Right renal cortex interstitium (tissue), 3 donors: ENCODE measurements around the gene RREB1. TPM values are rescaled to one million over a fixed set of nuclear protein-coding genes. Genes with fewer than 3 reads are reported as not detected.

Experiments used
- DNase-seq, 3 donors: peaks; one replicate each; pipeline ENCODE4 v3.0.0-alpha.2; 2013; ENCODE audit warnings: low read depth in 3 of 3, low spot score in 2 of 3
- polyA plus RNA-seq, 3 donors: library from polyadenylated mRNA; unstranded; fragments of 120-200 nt; gene quantifications; one replicate each; pipeline ENCODE4 v1.2.1, GENCODE V29; 2013; ENCODE audit not compliant: insufficient read length in 3 of 3

Gene RREB1
- 10 to 100 TPM; 17.5 to 19.8 (median 19.3) TPM for polyA plus RNA-seq

GRCh38 chr6:7107578-7108195 is at the start of gene RREB1:
TSS of gene RREB1 (plus strand) at chr6:7107961. CDS start at chr6:7181912, 73,951 bp downstream.
- DNase-seq, result no peak

- no peak for DNase-seq
Measured at GRCh38 chr6:7058250-7058923, 49.4 kb upstream of the RREB1 start.

GRCh38 chr6:7060769-7061516 is 46.8 kb upstream of the RREB1 start:
- DNase-seq, result no peak

GRCh38 chr6:7062451-7063162 is 45.2 kb upstream of the RREB1 start:
- no peak for DNase-seq

- DNase-seq, result no peak
Measured at GRCh38 chr6:7067305-7067704, 40.5 kb upstream of the RREB1 start.

GRCh38 chr6:7071405-7071804 is 36.4 kb upstream of the RREB1 start:
- DNase-seq, result no peak

- DNase-seq, result no peak
Measured at GRCh38 chr6:7073082-7073820, 34.5 kb upstream of the RREB1 start.

GRCh38 chr6:7073821-7074525 is 33.8 kb upstream of the RREB1 start:
- no peak for DNase-seq

- DNase-seq, result no peak
Measured at GRCh38 chr6:7074870-7075269, 32.9 kb upstream of the RREB1 start.

GRCh38 chr6:7075341-7076000 is 32.3 kb upstream of the RREB1 start:
- DNase-seq, result no peak

GRCh38 chr6:7077856-7078255 is 29.9 kb upstream of the RREB1 start:
- DNase-seq, result no peak

- DNase-seq, result no peak
Measured at GRCh38 chr6:7078856-7079255, 28.9 kb upstream of the RREB1 start.

GRCh38 chr6:7080311-7080710 is 27.4 kb upstream of the RREB1 start:
- DNase-seq, result no peak

GRCh38 chr6:7085911-7086310 is 21.9 kb upstream of the RREB1 start:
- DNase-seq, result no peak

- DNase-seq, result no peak
Measured at GRCh38 chr6:7086488-7086887, 21.3 kb upstream of the RREB1 start.

- no peak for DNase-seq
Measured at GRCh38 chr6:7087066-7087465, 20.7 kb upstream of the RREB1 start.

- no peak for DNase-seq
Measured at GRCh38 chr6:7087491-7087979, 20.2 kb upstream of the RREB1 start.

- no peak for DNase-seq
Measured at GRCh38 chr6:7088076-7088742, 19.6 kb upstream of the RREB1 start.

GRCh38 chr6:7098993-7099392 is 8.8 kb upstream of the RREB1 start:
- DNase-seq, result no peak
